DOHH2 (cell line): ENCODE measurements around the gene LCP2.

ENCODE experiments used
- EZH2phosphoT487 ChIP-seq: fragments of 200-600 bp; sonication (generic); IDR thresholded peaks from 2 replicates; pipeline ENCODE4 v1.6.1; 2017; ENCODE audit warnings: borderline replicate concordance, mild to moderate bottlenecking, antibody characterized with exemption, low read length, moderate library complexity, mixed read lengths
- TF ChIP-seq, protein P1 (sequence below): fragments of 200-600 bp; sonication (generic); IDR thresholded peaks from one replicate; pipeline ENCODE4 v1.5.1; 2014; ENCODE audit warnings: antibody characterized with exemption, mild to moderate bottlenecking, low read depth, low read length; ENCODE audit not compliant: poor library complexity, severe bottlenecking

DNA sequence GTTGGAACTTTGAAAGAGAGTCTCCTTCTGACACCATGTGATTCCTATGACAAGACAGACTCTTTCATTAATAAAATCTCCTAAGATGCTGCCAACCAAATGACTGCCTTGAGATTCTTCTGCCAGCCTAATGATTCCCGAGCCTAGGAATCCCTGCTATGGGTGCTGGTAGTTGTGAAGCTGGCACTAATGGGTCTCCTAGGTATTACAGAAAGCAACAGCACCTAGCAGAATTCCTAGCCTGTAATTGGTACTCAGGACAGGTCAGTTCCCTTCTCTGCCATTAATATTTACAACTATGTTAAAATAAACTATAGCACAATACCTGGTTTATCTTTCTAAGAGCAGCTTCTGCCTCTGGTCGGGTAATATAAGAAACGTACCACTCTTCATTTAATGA is 45.5 kb downstream of the LCP2 start:
- TF ChIP-seq, protein P1, sequence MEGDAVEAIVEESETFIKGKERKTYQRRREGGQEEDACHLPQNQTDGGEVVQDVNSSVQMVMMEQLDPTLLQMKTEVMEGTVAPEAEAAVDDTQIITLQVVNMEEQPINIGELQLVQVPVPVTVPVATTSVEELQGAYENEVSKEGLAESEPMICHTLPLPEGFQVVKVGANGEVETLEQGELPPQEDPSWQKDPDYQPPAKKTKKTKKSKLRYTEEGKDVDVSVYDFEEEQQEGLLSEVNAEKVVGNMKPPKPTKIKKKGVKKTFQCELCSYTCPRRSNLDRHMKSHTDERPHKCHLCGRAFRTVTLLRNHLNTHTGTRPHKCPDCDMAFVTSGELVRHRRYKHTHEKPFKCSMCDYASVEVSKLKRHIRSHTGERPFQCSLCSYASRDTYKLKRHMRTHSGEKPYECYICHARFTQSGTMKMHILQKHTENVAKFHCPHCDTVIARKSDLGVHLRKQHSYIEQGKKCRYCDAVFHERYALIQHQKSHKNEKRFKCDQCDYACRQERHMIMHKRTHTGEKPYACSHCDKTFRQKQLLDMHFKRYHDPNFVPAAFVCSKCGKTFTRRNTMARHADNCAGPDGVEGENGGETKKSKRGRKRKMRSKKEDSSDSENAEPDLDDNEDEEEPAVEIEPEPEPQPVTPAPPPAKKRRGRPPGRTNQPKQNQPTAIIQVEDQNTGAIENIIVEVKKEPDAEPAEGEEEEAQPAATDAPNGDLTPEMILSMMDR, result no peak
- TF ChIP-seq EZH2phosphoT487, result no peak
